K562 (cell line): Measurements from ENCODE around the gene CLASP1. TPM values are rescaled to one million over a fixed set of nuclear protein-coding genes. Genes with fewer than 3 reads are reported as not detected.
"Not testable (repeated sequence)": the region's sequence is repeated elsewhere in the genome, so short reads cannot be mapped to it uniquely, and the experiment has no call there.

Experiments used
- ATAC-seq: fragments of 200-7000 bp; cut with Tn5 transposase; 3 replicates; pipeline ENCODE4 v1.9.1; 2020; ENCODE audit warnings: moderate library complexity
- BruUV-seq: library from RNA; stranded (reverse); fragments of 400-500 nt; replicated peaks from 2 replicates; lab custom pipeline; 2021; lab: Mats Ljungman, UMichigan
- CTCF ChIA-PET: fragments of 300-600 bp; formaldehyde crosslinking; extraction: SDS; loops from one replicate; lab custom pipeline; 2021; ENCODE audit warnings: low intra/inter-chr PET ratio; lab: Yijun Ruan, JAX
- POLR2A ChIA-PET: fragments of 300-600, 350-650 bp; sonication (Branson Sonifier 250); formaldehyde crosslinking; extraction: SDS; loops from one replicate; lab custom pipeline; 2021; ENCODE audit warnings: antibody characterized with exemption, inconsistent platforms; lab: Yijun Ruan, JAX
- DNase-seq, 4 experiments: peaks; one replicate each; pipeline versions ENCODE4 v3.0.0 to v3.0.0-alpha.2; 2011 to 2018; ENCODE audit warnings: low spot score in 3 of 4, mixed read lengths in 3 of 4; ENCODE audit errors: extremely low read depth in 1 of 4
- FAIRE-seq: peaks from 2 replicates; lab custom pipeline; 2011; peaks lifted over from hg19 to GRCh38; lab: Jason Lieb, UNC
- H2AFZ ChIP-seq: 2 replicates; pipeline ENCODE4 v1.6.0; 2011; ENCODE audit warnings: low read depth, low read length, control low read depth, inconsistent platforms
- H3K27ac ChIP-seq: fragments of 200-600 bp; 3 replicates; pipeline ENCODE4 v1.8.0; 2011; ENCODE audit warnings: low read depth, mild to moderate bottlenecking, control low read depth, inconsistent platforms, low read length, moderate library complexity, mixed read lengths; ENCODE audit errors: extremely low read depth
- H3K27me3 ChIP-seq, 2 experiments: fragments of 300-600 bp in 1 of 2; 2 replicates in 1 of 2; 3 replicates in 1 of 2; pipeline versions ENCODE4 v1.6.0 to v1.8.0; 2011; ENCODE audit warnings: inconsistent platforms in 2 of 2, low read length in 2 of 2, mild to moderate bottlenecking in 1 of 2, mixed read lengths in 1 of 2, moderate library complexity in 1 of 2; ENCODE audit not compliant: control insufficient read depth in 2 of 2, insufficient read depth in 2 of 2
- H3K36me3 ChIP-seq: fragments of 300-600 bp; 3 replicates; pipeline ENCODE4 v1.8.0; 2011; ENCODE audit warnings: mild to moderate bottlenecking, low read length, inconsistent platforms; ENCODE audit not compliant: control insufficient read depth, insufficient read depth
- H3K4me1 ChIP-seq, 2 experiments: fragments of 200-600 bp in 1 of 2; replicated peaks in 1 of 2; 2 replicates in 1 of 2; 3 replicates in 1 of 2; pipeline versions ENCODE4 v1.5.1 to v1.8.0; 2011; ENCODE audit warnings: inconsistent platforms in 2 of 2, low read length in 2 of 2, mild to moderate bottlenecking in 1 of 2, mixed read lengths in 1 of 2, moderate library complexity in 1 of 2; ENCODE audit not compliant: control insufficient read depth in 2 of 2, insufficient read depth in 2 of 2
- H3K4me2 ChIP-seq: 2 replicates; pipeline ENCODE4 v1.6.1; 2011; ENCODE audit warnings: low read length, control low read depth, inconsistent platforms, mixed read lengths; ENCODE audit not compliant: insufficient read depth
- H3K4me3 ChIP-seq: fragments of 200-600 bp; sonication (generic), shearing (Covaris generic); 2 replicates; pipeline ENCODE4 v1.5.1; 2016; ENCODE audit warnings: control low read depth, inconsistent platforms
- H3K79me2 ChIP-seq: fragments of 200-600 bp; 3 replicates; pipeline ENCODE4 v1.8.0; 2011; ENCODE audit warnings: low read length, inconsistent platforms; ENCODE audit not compliant: control insufficient read depth, insufficient read depth
- H3K9ac ChIP-seq, 2 experiments: 2 replicates each; pipeline versions ENCODE4 v1.6.0 to v1.6.1; 2011; ENCODE audit warnings: low read depth in 2 of 2, low read length in 2 of 2, control low read depth in 1 of 2, inconsistent platforms in 1 of 2, mild to moderate bottlenecking in 1 of 2, mixed read lengths in 1 of 2; ENCODE audit not compliant: insufficient read depth in 1 of 2
- H3K9me1 ChIP-seq: one replicate; pipeline ENCODE4 v1.6.0; 2011; ENCODE audit warnings: inconsistent platforms, mild to moderate bottlenecking, low read length, moderate library complexity; ENCODE audit not compliant: control insufficient read depth, insufficient read depth
- H3K9me3 ChIP-seq: replicated peaks from 2 replicates; pipeline ENCODE4 v1.5.1; 2011; ENCODE audit warnings: low read depth, low read length, inconsistent platforms; ENCODE audit not compliant: control insufficient read depth, insufficient read depth
- H4K20me1 ChIP-seq: replicated peaks from 2 replicates; pipeline ENCODE4 v1.6.1; 2011; ENCODE audit warnings: low read length, inconsistent platforms, mixed read lengths; ENCODE audit not compliant: control insufficient read depth, insufficient read depth
- BCOR ChIP-seq: fragments of 450-650 bp; IDR thresholded peaks from 2 replicates; pipeline ENCODE4 v1.6.1; 2016
- CBFA2T2 ChIP-seq: fragments of 450-650 bp; conservative IDR thresholded peaks from 2 replicates; pipeline ENCODE4 v1.6.1; 2017; ENCODE audit warnings: mild to moderate bottlenecking
- CTBP1 ChIP-seq: fragments of 450-650 bp; IDR thresholded peaks from 2 replicates; pipeline ENCODE4 v1.6.1; 2016; ENCODE audit warnings: borderline replicate concordance
- FOXP1 ChIP-seq: sonication (generic); formaldehyde crosslinking; IDR thresholded peaks from 2 replicates; pipeline ENCODE4 v1.8.0; 2022; ENCODE audit warnings: mild to moderate bottlenecking, missing genetic modification reagents
- HDAC8 ChIP-seq: fragments of 450-650 bp; IDR thresholded peaks from 2 replicates; pipeline ENCODE4 v1.6.1; 2016; ENCODE audit warnings: mild to moderate bottlenecking, missing genetic modification characterization, moderate library complexity, missing compliant biosample characterization
- NR4A1 ChIP-seq, 2 experiments: fragments of 250-450 bp in 1 of 2; fragments of 450-650 bp in 1 of 2; sonication (Bioruptor Pico) in 1 of 2; IDR thresholded peaks; 2 replicates each; pipeline versions ENCODE4 v1.4.0 to v1.6.1; 2016 to 2020; ENCODE audit warnings: mild to moderate bottlenecking in 2 of 2, missing compliant biosample characterization in 1 of 2, missing genetic modification characterization in 1 of 2, moderate library complexity in 1 of 2
- PKNOX1 ChIP-seq: fragments of 450-650 bp; IDR thresholded peaks from 2 replicates; pipeline ENCODE4 v1.6.1; 2016
- PML ChIP-seq: IDR thresholded peaks from 2 replicates; pipeline ENCODE4 v1.6.1; 2012; ENCODE audit warnings: low read length, inconsistent platforms
- SMARCA5 ChIP-seq: fragments of 450-650 bp; IDR thresholded peaks from 2 replicates; pipeline ENCODE4 v1.6.1; 2016
- SNIP1 ChIP-seq: fragments of 450-650 bp; IDR thresholded peaks from 2 replicates; pipeline ENCODE4 v1.7.1; 2017; ENCODE audit warnings: low read depth, mild to moderate bottlenecking
- USF2 ChIP-seq: sonication (generic); formaldehyde crosslinking; IDR thresholded peaks from 2 replicates; pipeline ENCODE4 v1.5.0; 2020; ENCODE audit warnings: missing genetic modification reagents
- ZNF146 ChIP-seq: IDR thresholded peaks from one replicate; pipeline ENCODE4 v1.6.1; 2018; ENCODE audit warnings: missing compliant biosample characterization; ENCODE audit not compliant: unreplicated experiment
- ZNF408 ChIP-seq: fragments of 250-450 bp; sonication (Bioruptor Pico); IDR thresholded peaks from 2 replicates; pipeline ENCODE4 v1.4.0; 2020; ENCODE audit warnings: low read depth, mild to moderate bottlenecking, moderate library complexity
- ZNF766 ChIP-seq: fragments of 200-800 bp; sonication (Bioruptor generic); conservative IDR thresholded peaks from 2 replicates; pipeline ENCODE4 v1.6.1; 2016; ENCODE audit warnings: missing genetic modification characterization, missing compliant biosample characterization
- WGBS: fragments of 100-300 bp; shearing (Covaris generic); methylation state at CpG from one replicate; pipeline ENCODE4 v1.1.6; 2016; ENCODE audit warnings: low coverage, mixed read lengths; ENCODE audit not compliant: insufficient coverage; ENCODE audit errors: missing lambda C conversion rate; 5-methylcytosine and 5-hydroxymethylcytosine counted together
- in situ Hi-C: fragments of 300-500 bp; cut with MboI; formaldehyde crosslinking; loops from 4 replicates; pipeline ENCODE4 v1.15.0; 2018; ENCODE audit warnings: inconsistent platforms, mixed read lengths
- intact Hi-C: fragments of 100-400 bp; cut with micrococcal nuclease; formaldehyde crosslinking; loops from 2 replicates; pipeline ENCODE4 v1.14.2; 2022
- polyA plus RNA-seq, 8 experiments: library from polyadenylated mRNA; depleted of rRNA in 4 of 8; stranded (reverse) in 5 of 8; unstranded in 3 of 8; fragments of >200 nt; fragmentation: Nextera tagmentation in 2 of 8; fragmentation: Illumina TruSeq in 1 of 8; extraction: Ambion mirVana in 2 of 8; extraction: Trizol in 1 of 8; gene quantifications; 2 replicates each; pipeline versions ENCODE4 v1.2.1 to v1.2.3, GENCODE V29; 2011 to 2014; ENCODE audit warnings: inconsistent platforms in 1 of 8, missing spikeins in 1 of 8
- total RNA-seq, 7 experiments: library from RNA; depleted of rRNA in 6 of 7; stranded (reverse); fragments of >200 nt in 6 of 7; fragmentation: Illumina TruSeq in 2 of 7; extraction: Trizol in 2 of 7; gene quantifications; 2 replicates each; pipeline versions ENCODE4 v1.2.1 to v1.2.3, GENCODE V29; 2011 to 2021; ENCODE audit warnings: low replicate concordance in 1 of 7

Gene CLASP1
- total and polyA plus RNA-seq, 9 of the 15 experiments (the other 6 are each of a cell fraction or from before 2014, with no cell fraction given): 1.7 to 40.3 (median 20.7) TPM

GRCh38 chr2:121690572-121690971, 41.3 kb upstream of the CLASP1 start:
- not testable (repeated sequence) for H3K9me3 ChIP-seq
- TF ChIP-seq SMARCA5 (0 out of 2 replicates have a peak, but pooled peaks have one; percentile 47), BCOR (peak; percentile 53), ZNF146 (CRISPR knock-in tag) (peak; percentile 81)

GRCh38 chr2:121690095-121690494, 40.8 kb upstream of the CLASP1 start:
- Histone ChIP-seq H4K20me1 (no peaks in the 10 kb centered on the region), H3K36me3 (no peaks in the 10 kb centered on the region), H3K79me2 (no peaks in the 10 kb centered on the region), H3K4me2 (no peak overlapping the region), H3K4me3 (no peak overlapping the region), H3K27me3 (no peaks in the 10 kb centered on the region), H3K9me1 (no peaks in the 10 kb centered on the region), H3K9ac (no peak overlapping the region), H3K27ac (0 out of 3 replicates have a peak overlapping the region, but pooled peaks have one; percentile 2), H3K4me1 (peaks cover 7 to 9% of the 10 kb centered on the region in 2 experiments; a peak in 2 of 5 replicates), H2AFZ (peak overlapping the region; percentile 48), H3K9me3 (no peaks in the 10 kb centered on the region)
- CTCF ChIA-PET: no interaction called here
- ATAC-seq (peak; percentile 96), FAIRE-seq (peak; percentile 65), DNase-seq (peak in 3 of 4 experiments; percentile 36 to 71 (median 54))
- 53% methylated on average over 6 of the region's 6 CpGs for WGBS
- POLR2A ChIA-PET: interaction anchor here (0.6 to 1.4 kb wide), 4 partner anchors 41 to 159 kb away, joined by 3 to 8 read pairs (median 4); partner anchors contain the start of genes CLASP1 and RNU4ATAC
- in situ Hi-C loops: no loop called here
- intact Hi-C loops: no loop called here
- no TSS peak for BruUV-seq
- TF ChIP-seq ZNF766 (CRISPR knock-in tag) (0 out of 2 replicates have a peak, but pooled peaks have one; percentile 44), CTBP1 (no peak), FOXP1 (CRISPR knock-in tag) (no peak), PML (no peak), ZNF408 (CRISPR knock-in tag) (no peak), NR4A1 (CRISPR knock-in tag; IDR thresholded peaks at IDR 0.05) (no peak), NR4A1 (tag; IDR thresholded peaks at IDR 0.05) (no peak), USF2 (CRISPR knock-in tag) (peak; percentile 24; the same call in 1 of the 2 replicates), SNIP1 (no peak), CBFA2T2 (no peak), PKNOX1 (peak; percentile 17; the same call in 1 of the 2 replicates), HDAC8 (tag) (no peak)

More at GRCh38 chr2:121690572-121690971, 41.3 kb upstream of the CLASP1 start:
- H3K36me3 ChIP-seq, H3K9ac ChIP-seq, in situ Hi-C loops, BruUV-seq, CTCF ChIA-PET, H3K9me1 ChIP-seq, ATAC-seq, H4K20me1 ChIP-seq, H2AFZ ChIP-seq, H3K4me3 ChIP-seq, H3K79me2 ChIP-seq, H3K27me3 ChIP-seq, H3K4me1 ChIP-seq, H3K27ac ChIP-seq, DNase-seq, FAIRE-seq, intact Hi-C loops, H3K4me2 ChIP-seq: not testable (repeated sequence)
- 100% methylated on average over 3 of the region's 3 CpGs for WGBS
- POLR2A ChIA-PET: interaction anchor here (0.6 kb wide), 1 partner anchor 152 kb away, joined by 3 read pairs; no protein-coding TSS in a partner anchor
